Body of pancreas (tissue), 4 donors: ENCODE measurements around the gene CHRNG.

Experiments
- CTCF ChIP-seq, 7 experiments: fragments of 450-650 bp in 4 of 7; fragments of 200-600 bp in 3 of 7; sonication (generic) in 3 of 7; IDR thresholded peaks; one replicate each; pipeline ENCODE4 v1.5.1; 2016 to 2019; ENCODE audit warnings: antibody characterized with exemption in 7 of 7
- POLR2A ChIP-seq, 3 donors: fragments of 450-650 bp; IDR thresholded peaks; one replicate each; pipeline ENCODE4 v1.6.1; 2016; ENCODE audit warnings: antibody characterized with exemption in 3 of 3, mild to moderate bottlenecking in 2 of 3

DNA sequence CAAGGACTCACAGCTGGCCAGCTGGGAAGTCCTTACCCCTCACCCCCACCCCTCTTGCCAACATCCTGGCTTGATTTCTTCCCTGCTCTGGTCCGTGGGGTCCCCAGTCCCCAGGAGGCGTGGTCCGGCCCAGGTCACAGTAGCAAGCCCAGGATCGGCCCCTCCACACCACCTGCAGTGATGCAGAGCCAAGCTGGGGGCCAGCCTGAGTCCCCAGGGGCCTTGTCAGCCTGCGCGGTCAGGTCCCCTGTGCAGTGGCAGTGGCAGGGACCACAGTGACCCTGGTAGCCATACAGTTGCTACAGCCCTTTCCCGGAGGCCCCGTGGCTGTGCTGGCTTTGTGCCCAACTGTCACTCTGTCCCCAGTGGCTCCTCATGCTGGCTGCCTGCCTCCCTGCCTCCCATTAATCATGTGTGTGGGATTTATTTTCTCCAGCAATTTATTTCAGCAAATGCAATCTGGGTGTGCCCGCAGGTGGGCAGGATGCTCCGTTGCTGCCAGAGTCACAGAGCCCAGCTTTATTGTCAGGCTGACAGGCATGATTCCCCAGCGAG lies 28.1 kb upstream of the CHRNG start:
- TF ChIP-seq CTCF (IDR thresholded peaks at IDR 0.05): no peak
- TF ChIP-seq POLR2A (IDR thresholded peaks at IDR 0.05): no peak
